ENCODE measurements around the gene NKX1-2. TPM values are rescaled to one million over a fixed set of nuclear protein-coding genes. Genes with fewer than 3 reads are reported as not detected.
"Not testable (repeated sequence)": the region's sequence is repeated elsewhere in the genome, so short reads cannot be mapped to it uniquely, and the experiment has no call there.

NKX1-2 gene
- total RNA-seq, 1 donor from 2014 or later: not detected

DNA sequence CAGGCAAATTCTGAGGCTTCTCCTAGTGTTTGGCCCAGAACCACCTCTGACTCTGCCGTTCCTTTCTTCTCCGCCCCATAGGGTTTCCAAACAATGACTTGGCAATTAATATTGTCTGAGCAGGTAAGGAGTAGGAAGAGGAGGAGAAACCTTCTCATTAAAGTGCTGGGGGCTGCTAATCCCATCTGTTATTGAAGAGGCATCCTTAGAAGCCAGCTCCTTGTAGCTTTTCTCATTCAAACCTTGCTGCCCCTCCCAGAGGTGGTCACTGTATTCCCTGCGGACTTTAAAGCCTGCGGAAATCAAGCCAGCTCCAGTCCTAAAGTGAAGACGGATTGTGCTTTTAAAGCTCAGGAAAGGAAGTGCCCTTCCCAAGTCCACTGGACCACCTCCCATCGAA is 1.4 kb upstream of the NKX1-2 start:
- DNase-seq (ENCODE audit: low spot score): no peak

DNA sequence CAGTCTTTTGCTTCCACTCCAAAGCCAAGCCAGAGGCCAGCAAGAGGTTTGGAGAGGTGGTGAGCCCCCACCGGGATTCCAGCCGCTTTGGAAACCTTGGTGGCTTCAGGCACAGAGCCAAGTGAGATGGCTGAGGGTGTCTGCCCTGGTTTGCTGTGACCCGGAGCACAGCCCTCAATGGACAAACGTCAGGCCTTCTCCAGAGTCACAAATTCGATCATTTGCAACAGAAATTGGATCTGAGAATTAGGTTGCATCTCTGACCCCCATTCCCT is 885 bp upstream of the NKX1-2 start:
- DNase-seq (ENCODE audit: low spot score): no peak

DNA sequence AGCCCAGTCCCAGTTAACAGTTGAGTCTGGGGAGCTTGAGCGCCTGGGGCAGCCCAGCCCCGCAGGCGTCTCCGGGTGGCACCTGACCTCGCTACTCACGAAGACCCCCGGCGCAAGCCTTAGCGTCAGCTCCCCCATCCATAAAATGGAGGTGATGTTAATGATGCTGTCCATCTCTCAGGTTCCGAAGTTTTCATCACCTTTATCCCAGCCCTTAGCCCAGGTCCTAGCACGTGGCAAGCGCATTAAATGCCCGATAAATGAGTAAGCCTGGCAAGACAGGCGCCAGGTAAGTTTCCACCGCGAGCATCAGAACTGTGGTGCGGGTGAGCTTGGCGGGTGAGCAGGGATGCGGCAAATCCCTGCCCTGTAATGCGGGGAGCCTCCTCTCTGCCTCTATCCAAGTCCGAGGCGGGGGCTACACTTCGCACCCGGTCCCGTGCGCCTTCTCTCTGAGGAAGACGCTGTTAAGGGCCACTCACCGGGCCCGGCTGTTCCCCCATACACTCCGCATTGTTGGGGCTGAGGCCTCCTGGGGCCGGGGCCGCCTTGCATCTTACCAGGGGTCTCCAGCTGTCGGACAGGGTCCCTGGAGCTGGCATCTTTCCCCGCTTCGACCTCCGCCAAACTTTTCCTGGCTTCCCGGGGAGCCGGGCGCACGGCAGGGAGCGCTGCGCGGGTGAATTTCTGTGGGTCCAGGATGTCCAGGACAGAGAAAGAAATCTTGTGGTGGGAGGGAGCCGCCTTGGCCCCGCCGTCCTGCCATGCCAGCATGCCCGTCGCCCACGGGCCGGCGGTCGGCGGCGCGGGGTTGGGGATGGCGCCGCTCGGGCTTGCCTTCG is 444 bp downstream of the NKX1-2 start:
- DNase-seq (ENCODE audit: low spot score): no peak

GRCh38 chr10:124448696-124449169 is 1.1 kb downstream of the NKX1-2 start:
- DNase-seq (ENCODE audit: low spot score): no peak

GRCh38 chr10:124447751-124448466 is 1.9 kb downstream of the NKX1-2 start:
- DNase-seq (ENCODE audit: low spot score): no peak

DNA sequence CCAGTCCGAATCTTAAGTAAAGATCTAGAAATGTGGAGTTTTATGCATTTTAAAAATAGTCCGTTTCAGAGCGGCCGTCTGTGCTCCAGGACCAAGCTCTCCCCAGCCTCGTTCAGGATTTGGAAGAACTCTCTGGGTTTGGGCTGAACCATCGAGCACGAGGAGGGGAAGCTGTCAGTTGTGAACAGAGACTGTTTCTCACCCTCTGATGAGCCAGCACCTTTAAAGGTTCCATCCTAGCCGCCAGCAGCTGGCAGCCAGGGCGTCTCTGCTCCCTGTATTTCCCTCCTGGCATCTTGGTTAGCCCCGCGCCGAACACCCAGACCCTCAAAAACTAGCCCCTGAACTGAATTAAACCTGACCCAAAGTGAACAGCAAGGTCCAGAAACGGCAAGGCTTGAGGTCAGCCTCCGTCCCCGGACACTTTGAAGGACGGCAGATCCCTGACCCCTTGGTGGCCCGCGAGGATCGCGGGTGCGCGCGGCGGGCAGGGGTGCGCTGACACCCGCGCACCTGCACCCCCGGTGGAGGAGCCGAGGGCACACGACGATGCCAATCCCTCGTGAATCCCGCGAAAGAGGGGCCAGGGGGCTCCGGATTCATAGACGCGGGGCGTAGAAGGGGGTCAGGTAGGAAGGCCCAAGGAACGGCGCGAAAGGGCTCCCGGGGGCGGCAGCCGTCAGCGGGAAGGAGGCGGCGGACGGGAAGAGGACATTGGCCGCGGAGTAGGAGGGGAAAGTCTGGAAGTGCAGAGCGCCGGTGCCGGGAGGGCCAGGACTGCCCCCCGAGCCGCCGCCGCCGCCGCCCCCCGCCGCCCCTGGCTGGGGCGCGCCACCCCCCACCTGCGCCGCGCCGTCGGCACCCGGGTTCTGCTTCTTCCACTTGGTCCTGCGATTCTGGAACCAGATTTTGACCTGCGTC is 2.7 kb downstream of the NKX1-2 start:
- no peak for DNase-seq (ENCODE audit: low spot score)

GRCh38 chr10:124441694-124442093 is 8.1 kb downstream of the NKX1-2 start:
- not testable (repeated sequence) for DNase-seq (ENCODE audit: low spot score)

GRCh38 chr10:124436191-124436638 is 13.6 kb downstream of the NKX1-2 start:
- no peak for DNase-seq (ENCODE audit: low spot score)

DNA sequence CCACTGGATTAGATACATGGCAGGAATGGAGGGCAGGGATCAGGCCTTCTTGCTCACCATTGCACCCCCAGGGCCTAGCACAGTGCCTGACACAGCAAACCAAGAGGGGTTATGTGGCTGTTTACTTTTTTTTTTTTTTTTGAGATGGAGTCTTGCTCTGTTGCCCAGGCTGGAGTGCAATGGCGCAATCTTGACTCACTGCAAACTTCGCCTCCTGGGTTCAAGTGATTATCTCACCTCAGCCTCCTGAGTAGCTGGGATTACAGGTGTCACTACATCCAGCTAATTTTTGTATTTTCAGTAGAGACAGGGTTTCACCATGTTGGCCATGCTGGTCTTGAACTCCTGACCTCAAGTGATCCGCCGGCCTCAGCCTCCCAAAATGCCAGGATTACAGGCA is 14.2 kb downstream of the NKX1-2 start:
- DNase-seq (ENCODE audit: low spot score): not testable (repeated sequence)

DNA sequence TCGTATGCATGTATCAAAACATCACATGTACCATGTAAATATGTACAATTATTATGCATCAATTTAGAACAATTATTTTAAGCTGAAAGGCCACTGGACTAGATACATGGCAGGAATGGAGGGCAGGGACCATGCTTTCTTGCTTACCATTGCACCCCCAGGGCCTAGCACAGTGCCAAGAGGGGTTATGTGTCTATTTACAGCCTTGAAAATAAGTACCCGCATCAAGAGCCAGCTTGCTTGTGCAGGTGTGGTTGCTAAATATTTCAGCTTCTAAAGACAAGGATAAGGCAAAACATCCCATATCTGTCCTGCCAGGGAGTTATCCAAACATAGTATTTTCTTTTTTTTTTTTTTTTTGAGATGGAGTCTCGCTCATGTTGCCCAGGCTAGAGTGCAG is 16.4 kb downstream of the NKX1-2 start:
- DNase-seq (ENCODE audit: low spot score): no peak

DNA sequence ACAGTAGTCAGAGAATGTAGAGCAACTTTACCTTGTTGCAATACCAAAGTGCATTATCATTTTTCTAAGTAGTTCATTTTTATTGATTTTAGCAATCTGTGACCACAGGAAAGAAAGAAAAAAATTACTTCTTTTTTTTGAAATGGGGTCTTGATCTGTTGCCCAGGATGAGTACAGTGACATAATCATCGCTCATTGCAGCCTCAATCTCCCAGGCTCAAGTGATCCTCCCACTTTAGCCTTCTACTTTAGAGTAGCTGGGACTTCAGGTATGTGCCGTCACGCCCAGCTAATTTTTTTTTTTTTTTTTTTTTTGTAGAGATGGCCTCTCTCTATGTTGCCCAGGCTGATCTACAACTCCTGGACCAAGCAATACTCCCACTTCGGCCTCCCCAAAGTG is 19.8 kb downstream of the NKX1-2 start:
- DNase-seq (ENCODE audit: low spot score): no peak

GRCh38 chr10:124429576-124429975 is 20.3 kb downstream of the NKX1-2 start:
- DNase-seq (ENCODE audit: low spot score): no peak

DNA sequence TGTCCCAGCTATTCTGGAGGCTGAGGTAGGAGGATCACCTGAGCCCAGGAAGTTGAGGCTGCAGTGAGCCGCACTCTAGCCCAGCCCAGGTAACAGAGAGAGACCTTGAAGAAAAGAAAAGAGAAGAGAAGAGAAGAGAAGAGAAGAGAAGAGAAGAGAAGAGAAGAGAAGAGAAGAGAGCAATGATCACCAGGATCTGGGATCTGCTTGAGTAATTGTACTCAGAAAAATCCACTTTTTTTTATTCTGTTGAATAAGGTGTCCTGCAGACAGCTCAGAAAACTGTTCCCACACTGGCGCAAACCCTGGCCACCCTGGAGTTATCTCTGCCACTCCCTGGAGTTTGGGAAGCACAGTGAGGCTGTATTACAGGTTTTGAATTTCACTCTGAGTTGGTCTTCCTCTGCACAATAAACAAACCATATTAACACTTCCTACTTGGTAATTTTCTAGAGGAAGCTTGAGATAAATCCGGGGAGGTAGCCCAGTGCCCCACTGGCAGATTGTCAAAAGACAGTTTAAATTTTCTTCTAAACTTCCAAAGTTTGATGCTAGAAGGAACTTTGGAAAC is 21.5 kb downstream of the NKX1-2 start:
- no peak for DNase-seq (ENCODE audit: low spot score)

DNA sequence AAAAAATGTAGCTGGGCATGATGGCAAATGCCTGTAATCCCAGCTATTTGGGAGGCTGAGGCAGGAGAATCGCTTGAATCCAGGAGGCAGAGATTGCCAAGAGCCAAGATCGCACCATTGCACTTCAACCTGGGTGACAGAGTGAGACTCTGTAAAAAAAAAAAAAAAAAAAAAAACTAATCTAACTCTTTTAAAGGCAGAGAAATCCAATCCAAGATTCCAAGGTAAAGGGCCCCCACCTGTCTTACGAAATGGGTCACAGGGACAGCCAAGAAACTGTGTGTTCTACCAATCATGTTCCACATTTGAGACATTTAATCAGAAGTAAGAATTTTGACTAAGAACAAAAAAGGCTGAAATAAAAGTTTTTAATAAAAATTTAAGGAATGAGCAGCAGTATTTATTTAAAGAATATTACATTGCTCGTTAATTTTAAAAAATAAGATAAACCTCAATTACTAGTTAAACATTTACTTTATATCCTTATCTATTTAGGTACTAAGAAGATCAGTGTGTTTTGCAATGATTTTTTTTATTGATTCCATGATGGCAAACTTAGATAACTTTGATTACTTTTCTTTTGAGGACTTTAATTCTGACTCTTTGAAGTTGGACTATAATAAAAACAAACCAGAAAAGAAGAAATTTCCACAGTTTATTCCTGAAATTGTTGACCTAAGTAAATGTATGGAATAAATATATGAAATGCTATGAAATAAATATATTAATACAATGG is 24.4 kb downstream of the NKX1-2 start:
- DNase-seq (ENCODE audit: low spot score): no peak

- DNase-seq (ENCODE audit: low spot score): no peak
Observed at GRCh38 chr10:124423813-124424212, 26.0 kb downstream of the NKX1-2 start.

- DNase-seq (ENCODE audit: low spot score): no peak
Observed at GRCh38 chr10:124422742-124423141, 27.1 kb downstream of the NKX1-2 start.

GRCh38 chr10:124420254-124420653 is 29.6 kb downstream of the NKX1-2 start:
- DNase-seq (ENCODE audit: low spot score): no peak

GRCh38 chr10:124419635-124420034 is 30.2 kb downstream of the NKX1-2 start:
- no peak for DNase-seq (ENCODE audit: low spot score)

DNA sequence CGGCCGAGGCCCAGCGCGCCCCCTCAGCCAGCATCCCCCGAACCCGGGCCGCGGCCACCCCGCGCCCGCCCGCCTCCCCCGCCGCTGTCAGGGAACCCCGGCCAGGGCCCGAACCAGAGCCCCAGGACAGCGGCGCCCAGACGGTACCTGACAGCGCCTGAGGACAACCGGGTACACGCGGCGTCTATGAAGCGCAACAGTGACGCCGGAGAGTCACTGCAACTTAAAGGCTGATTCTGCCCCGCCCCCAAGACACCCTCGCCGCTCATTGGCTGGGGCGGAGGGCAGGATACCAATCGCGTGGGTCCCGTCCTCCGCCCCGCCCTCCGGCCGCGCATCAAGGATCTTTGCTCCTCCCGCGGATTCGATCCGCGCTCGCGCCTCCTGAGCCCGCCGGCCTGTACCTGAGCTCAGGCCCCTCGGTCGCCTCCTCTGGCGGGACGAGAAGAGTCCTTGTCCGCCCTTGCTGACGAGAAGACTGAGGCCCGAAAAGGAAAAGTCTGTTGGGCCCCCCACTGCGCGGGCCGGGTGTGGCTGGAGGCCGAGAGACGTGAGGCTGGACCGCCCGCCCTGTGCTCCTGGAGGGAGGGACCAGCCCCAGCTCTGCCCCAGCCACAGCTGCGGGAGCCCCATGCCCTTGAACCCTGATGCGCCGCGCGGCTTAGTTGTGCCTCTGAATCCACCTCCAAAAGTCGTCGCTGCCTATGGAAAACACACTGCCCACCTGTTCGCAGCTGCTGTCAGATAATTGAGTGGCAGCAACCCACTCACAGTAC is 30.9 kb downstream of the NKX1-2 start, which contains the start of gene OAT:
Gene OAT, minus strand, starts transcription at position 198 of the 776 bp plus-strand sequence. CDS start 6,752 bp downstream, outside the sequence.
- peak; percentile 96 for DNase-seq (ENCODE audit: low spot score)

Measured in ureter (tissue), 1 donor.